ENCODE data around the gene NT5DC2.
"Not testable (repeated sequence)": the region's sequence is repeated elsewhere in the genome, so short reads cannot be mapped to it uniquely, and the experiment has no call there.

Gene NT5DC2

GRCh38 chr3:52530918-52531826 lies 2.5 kb downstream of the NT5DC2 start:
- no peaks in the 10 kb centered on the region for H3K9me3 ChIP-seq (ENCODE audit: control insufficient read depth, low read length)
- peaks cover 23% of the 10 kb centered on the region for H3K36me3 ChIP-seq (ENCODE audit: control insufficient read depth, insufficient read depth, low read length)
- no peaks in the 10 kb centered on the region for H3K27me3 ChIP-seq (ENCODE audit: control insufficient read depth, insufficient read depth, low read length, poor library complexity, severe bottlenecking)
- H3K4me3 ChIP-seq (ENCODE audit: insufficient read depth, low read depth, low read length) = no peak overlapping the region
- peaks cover 20% of the 10 kb centered on the region for H3K4me1 ChIP-seq (ENCODE audit: control insufficient read depth, insufficient read depth, low read length)
- 95% methylated on average over 10 of the region's 10 CpGs for WGBS, 2 experiments
- no peak overlapping the region for H3K27ac ChIP-seq (ENCODE audit: insufficient read depth, low read depth, low read length, poor library complexity, severe bottlenecking)

- Histone ChIP-seq H3K9me3 (ENCODE audit: control insufficient read depth, low read length) (no peaks in the 10 kb centered on the region), H3K36me3 (ENCODE audit: control insufficient read depth, insufficient read depth, low read length) (peaks cover 28% of the 10 kb centered on the region), H3K4me3 (ENCODE audit: insufficient read depth, low read depth, low read length) (no peak overlapping the region), H3K4me1 (ENCODE audit: control insufficient read depth, insufficient read depth, low read length) (peaks cover 14% of the 10 kb centered on the region), H3K27ac (ENCODE audit: insufficient read depth, low read depth, low read length, poor library complexity, severe bottlenecking) (no peak overlapping the region), H3K27me3 (ENCODE audit: control insufficient read depth, insufficient read depth, low read length, poor library complexity, severe bottlenecking) (no peaks in the 10 kb centered on the region)
- 89 to 90% methylated on average over 12 of the region's 12 CpGs for WGBS, 2 experiments
These were observed 4.0 kb downstream of the NT5DC2 start for GRCh38 chr3:52529376-52530333.

GRCh38 chr3:52528586-52529375 lies 4.9 kb downstream of the NT5DC2 start:
- Histone ChIP-seq H3K36me3 (ENCODE audit: control insufficient read depth, insufficient read depth, low read length) (peaks cover 36% of the 10 kb centered on the region), H3K27ac (ENCODE audit: insufficient read depth, low read depth, low read length, poor library complexity, severe bottlenecking) (no peak overlapping the region), H3K27me3 (ENCODE audit: control insufficient read depth, insufficient read depth, low read length, poor library complexity, severe bottlenecking) (no peaks in the 10 kb centered on the region), H3K9me3 (ENCODE audit: control insufficient read depth, low read length) (no peaks in the 10 kb centered on the region), H3K4me1 (ENCODE audit: control insufficient read depth, insufficient read depth, low read length) (peaks cover 14% of the 10 kb centered on the region), H3K4me3 (ENCODE audit: insufficient read depth, low read depth, low read length) (no peak overlapping the region)
- 95% methylated on average over 25 of the region's 25 CpGs for WGBS, 2 experiments

GRCh38 chr3:52527732-52528585 lies 5.7 kb downstream of the NT5DC2 start:
- 93% methylated on average over 18 of the region's 18 CpGs for WGBS, 2 experiments
- Histone ChIP-seq H3K4me1 (ENCODE audit: control insufficient read depth, insufficient read depth, low read length) (peaks cover 14% of the 10 kb centered on the region), H3K9me3 (ENCODE audit: control insufficient read depth, low read length) (no peaks in the 10 kb centered on the region), H3K27ac (ENCODE audit: insufficient read depth, low read depth, low read length, poor library complexity, severe bottlenecking) (no peak overlapping the region), H3K36me3 (ENCODE audit: control insufficient read depth, insufficient read depth, low read length) (peaks cover 41% of the 10 kb centered on the region), H3K4me3 (ENCODE audit: insufficient read depth, low read depth, low read length) (no peak overlapping the region), H3K27me3 (ENCODE audit: control insufficient read depth, insufficient read depth, low read length, poor library complexity, severe bottlenecking) (no peaks in the 10 kb centered on the region)

GRCh38 chr3:52527039-52527731 lies 6.5 kb downstream of the NT5DC2 start:
- no peak overlapping the region for H3K4me3 ChIP-seq (ENCODE audit: insufficient read depth, low read depth, low read length)
- H3K4me1 ChIP-seq (ENCODE audit: control insufficient read depth, insufficient read depth, low read length) = peaks cover 9% of the 10 kb centered on the region
- no peaks in the 10 kb centered on the region for H3K9me3 ChIP-seq (ENCODE audit: control insufficient read depth, low read length)
- peaks cover 41% of the 10 kb centered on the region for H3K36me3 ChIP-seq (ENCODE audit: control insufficient read depth, insufficient read depth, low read length)
- 93 to 95% methylated on average over 14 of the region's 14 CpGs for WGBS, 2 experiments
- H3K27ac ChIP-seq (ENCODE audit: insufficient read depth, low read depth, low read length, poor library complexity, severe bottlenecking) = no peak overlapping the region
- no peaks in the 10 kb centered on the region for H3K27me3 ChIP-seq (ENCODE audit: control insufficient read depth, insufficient read depth, low read length, poor library complexity, severe bottlenecking)

GRCh38 chr3:52526671-52527038 lies 7.0 kb downstream of the NT5DC2 start:
- peaks cover 41% of the 10 kb centered on the region for H3K36me3 ChIP-seq (ENCODE audit: control insufficient read depth, insufficient read depth, low read length)
- WGBS, 2 experiments = 97% methylated on average over 5 of the region's 5 CpGs
- not testable (repeated sequence) for H3K9me3 ChIP-seq (ENCODE audit: control insufficient read depth, low read length)

GRCh38 chr3:52525680-52526561 lies 7.7 kb downstream of the NT5DC2 start:
- Histone ChIP-seq H3K36me3 (ENCODE audit: control insufficient read depth, insufficient read depth, low read length) (peaks cover 41% of the 10 kb centered on the region), H3K9me3 (ENCODE audit: control insufficient read depth, low read length) (no peaks in the 10 kb centered on the region), H3K27ac (ENCODE audit: insufficient read depth, low read depth, low read length, poor library complexity, severe bottlenecking) (no peak overlapping the region)

More at GRCh38 chr3:52526671-52527038, 7.0 kb downstream of the NT5DC2 start:
- H3K27ac ChIP-seq (ENCODE audit: insufficient read depth, low read depth, low read length, poor library complexity, severe bottlenecking); H3K4me1 ChIP-seq (ENCODE audit: control insufficient read depth, insufficient read depth, low read length); H3K27me3 ChIP-seq (ENCODE audit: control insufficient read depth, insufficient read depth, low read length, poor library complexity, severe bottlenecking); H3K4me3 ChIP-seq (ENCODE audit: insufficient read depth, low read depth, low read length): not testable (repeated sequence)

More at GRCh38 chr3:52525680-52526561, 7.7 kb downstream of the NT5DC2 start:
- WGBS, 2 experiments = 90 to 92% methylated on average over 9 of the region's 9 CpGs
- H3K4me3 ChIP-seq (ENCODE audit: insufficient read depth, low read depth, low read length) = no peak overlapping the region
- no peaks in the 10 kb centered on the region for H3K27me3 ChIP-seq (ENCODE audit: control insufficient read depth, insufficient read depth, low read length, poor library complexity, severe bottlenecking)
- H3K4me1 ChIP-seq (ENCODE audit: control insufficient read depth, insufficient read depth, low read length) = no peaks in the 10 kb centered on the region

Data from ectodermal cell (in vitro differentiated cells).